ENCODE measurements around the gene MYL11.

The MYL11 gene

DNA sequence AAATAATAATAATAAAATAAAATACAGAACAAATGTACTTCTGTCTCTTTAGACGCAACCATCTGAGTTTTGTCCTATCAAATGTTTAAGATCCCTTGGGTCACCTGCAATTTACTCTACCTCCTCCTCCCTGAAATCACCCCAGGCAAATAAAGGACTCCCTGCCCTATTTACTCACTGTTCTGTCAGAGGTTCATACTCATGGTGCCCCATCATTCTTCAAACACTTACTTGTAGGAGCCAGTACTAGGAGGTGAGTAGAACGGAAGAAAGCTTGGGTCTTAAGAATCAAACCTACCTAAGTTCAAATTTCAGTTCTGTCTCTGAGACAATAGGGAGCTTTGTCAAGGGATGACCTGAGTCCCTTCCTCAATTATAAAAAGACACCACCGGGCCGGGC lies 8.1 kb upstream of the MYL11 start:
- Histone ChIP-seq H3K9me3 (ENCODE audit: control insufficient read depth, low read length) (no peaks in the 10 kb centered on the region), H3K4me3 (ENCODE audit: low read length) (peak overlapping the region; percentile 89), H3K36me3 (ENCODE audit: control insufficient read depth, insufficient read depth, low read length, severe bottlenecking) (peaks cover 25% of the 10 kb centered on the region), H3K4me1 (ENCODE audit: control insufficient read depth, insufficient read depth, low read length) (peaks cover 21% of the 10 kb centered on the region), H3K9ac (ENCODE audit: low read length) (no peak overlapping the region), H3K27me3 (replicated peaks; ENCODE audit: control insufficient read depth, insufficient read depth, low read length) (no peaks in the 10 kb centered on the region)
- no peak for DNase-seq (ENCODE audit: low read depth)

DNA sequence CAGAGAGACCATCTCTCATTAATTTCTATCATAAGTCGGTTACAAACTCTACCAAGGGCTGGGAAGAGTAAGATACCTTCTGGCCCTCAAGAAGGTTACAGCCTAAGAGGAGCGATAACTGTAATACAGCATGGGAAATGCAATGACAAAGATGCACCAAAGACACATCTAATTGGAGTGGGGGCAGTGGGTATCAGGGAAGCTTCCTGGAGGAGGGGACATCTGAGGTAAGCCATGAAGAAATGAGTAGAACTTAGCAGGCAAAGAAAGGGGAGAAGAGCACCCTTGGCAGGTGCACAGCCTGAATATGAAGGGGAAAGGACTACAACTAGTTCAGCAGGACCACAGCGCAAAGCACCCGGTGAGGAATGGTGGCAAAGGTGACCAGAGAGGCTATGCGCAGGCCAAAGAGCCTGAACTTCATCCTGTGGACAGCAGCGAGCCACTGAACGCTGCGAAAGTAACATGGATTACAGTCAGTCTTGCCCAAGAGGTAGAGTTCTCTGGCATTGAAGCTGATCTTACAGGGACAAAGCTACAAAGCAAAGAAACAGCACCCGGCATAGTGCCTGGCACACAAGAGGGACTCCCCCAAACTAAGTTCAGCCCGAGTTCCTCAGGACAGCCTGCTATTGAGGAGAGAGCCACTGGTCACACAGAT lies 7.1 kb upstream of the MYL11 start:
- no peaks in the 10 kb centered on the region for H3K27me3 ChIP-seq (replicated peaks; ENCODE audit: control insufficient read depth, insufficient read depth, low read length)
- H3K9me3 ChIP-seq (ENCODE audit: control insufficient read depth, low read length), result no peaks in the 10 kb centered on the region
- DNase-seq (ENCODE audit: low read depth), result no peak
- peak overlapping the region; percentile 89 for H3K4me3 ChIP-seq (ENCODE audit: low read length)
- H3K36me3 ChIP-seq (ENCODE audit: control insufficient read depth, insufficient read depth, low read length, severe bottlenecking), result peaks cover 21% of the 10 kb centered on the region
- peaks cover 21% of the 10 kb centered on the region for H3K4me1 ChIP-seq (ENCODE audit: control insufficient read depth, insufficient read depth, low read length)
- H3K9ac ChIP-seq (ENCODE audit: low read length), result peak overlapping the region; percentile 77

DNA sequence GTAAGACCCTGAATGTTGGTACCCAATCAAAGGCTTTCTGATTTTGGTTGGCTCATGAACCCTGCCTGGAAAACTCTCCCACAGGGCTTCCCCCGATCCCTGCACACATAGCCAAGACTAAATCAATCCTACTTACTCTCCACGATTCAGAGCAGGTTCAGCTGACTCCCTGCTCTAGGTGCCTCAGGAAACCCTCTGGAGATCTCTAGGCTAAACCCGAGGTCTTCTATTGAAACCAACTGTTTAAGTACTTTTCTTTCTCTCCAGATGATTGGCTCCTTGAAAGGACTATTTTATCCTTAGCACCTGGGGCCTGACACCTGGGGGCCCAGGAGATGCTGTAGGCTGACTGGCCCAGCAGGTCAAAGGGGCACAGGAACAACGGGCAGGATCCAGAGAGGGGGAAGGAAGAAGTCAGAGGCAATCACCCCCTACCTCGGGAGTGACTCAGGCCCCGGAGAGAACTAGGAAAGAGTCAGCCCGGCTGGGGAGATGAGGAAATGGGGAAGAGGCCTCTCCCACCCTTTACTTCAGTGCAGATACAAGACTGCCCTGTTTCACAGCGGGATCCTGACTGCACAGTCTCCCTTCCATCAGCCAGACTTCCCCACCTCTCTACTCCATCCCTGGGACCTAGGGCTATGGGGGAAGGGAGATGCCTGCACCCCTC lies 6.3 kb upstream of the MYL11 start:
- Histone ChIP-seq H3K27me3 (replicated peaks; ENCODE audit: control insufficient read depth, insufficient read depth, low read length) (no peaks in the 10 kb centered on the region), H3K4me1 (ENCODE audit: control insufficient read depth, insufficient read depth, low read length) (peaks cover 21% of the 10 kb centered on the region), H3K36me3 (ENCODE audit: control insufficient read depth, insufficient read depth, low read length, severe bottlenecking) (peaks cover 15% of the 10 kb centered on the region), H3K4me3 (ENCODE audit: low read length) (peak overlapping the region; percentile 89), H3K9me3 (ENCODE audit: control insufficient read depth, low read length) (no peaks in the 10 kb centered on the region), H3K9ac (ENCODE audit: low read length) (peak overlapping the region; percentile 77)
- DNase-seq (ENCODE audit: low read depth), result peak; percentile 81

DNA sequence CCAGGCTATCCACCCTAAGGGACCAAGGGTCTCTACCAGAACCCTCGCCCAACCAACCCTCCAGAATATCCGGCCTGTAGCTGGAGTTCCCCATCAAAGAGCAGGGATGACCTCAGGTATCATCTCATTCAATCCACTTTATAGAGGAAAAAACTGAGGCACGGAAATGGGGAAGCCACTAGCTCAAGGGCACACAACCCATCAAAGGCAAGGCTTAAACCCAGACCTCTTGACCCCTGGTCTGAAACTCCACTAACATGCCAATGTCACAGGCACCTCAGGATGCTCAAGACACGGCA lies 5.9 kb upstream of the MYL11 start:
- peak overlapping the region; percentile 89 for H3K4me3 ChIP-seq (ENCODE audit: low read length)
- no peaks in the 10 kb centered on the region for H3K9me3 ChIP-seq (ENCODE audit: control insufficient read depth, low read length)
- DNase-seq (ENCODE audit: low read depth), result no peak
- peak overlapping the region; percentile 77 for H3K9ac ChIP-seq (ENCODE audit: low read length)
- peaks cover 21% of the 10 kb centered on the region for H3K4me1 ChIP-seq (ENCODE audit: control insufficient read depth, insufficient read depth, low read length)
- no peaks in the 10 kb centered on the region for H3K27me3 ChIP-seq (replicated peaks; ENCODE audit: control insufficient read depth, insufficient read depth, low read length)
- peaks cover 15% of the 10 kb centered on the region for H3K36me3 ChIP-seq (ENCODE audit: control insufficient read depth, insufficient read depth, low read length, severe bottlenecking)

DNA sequence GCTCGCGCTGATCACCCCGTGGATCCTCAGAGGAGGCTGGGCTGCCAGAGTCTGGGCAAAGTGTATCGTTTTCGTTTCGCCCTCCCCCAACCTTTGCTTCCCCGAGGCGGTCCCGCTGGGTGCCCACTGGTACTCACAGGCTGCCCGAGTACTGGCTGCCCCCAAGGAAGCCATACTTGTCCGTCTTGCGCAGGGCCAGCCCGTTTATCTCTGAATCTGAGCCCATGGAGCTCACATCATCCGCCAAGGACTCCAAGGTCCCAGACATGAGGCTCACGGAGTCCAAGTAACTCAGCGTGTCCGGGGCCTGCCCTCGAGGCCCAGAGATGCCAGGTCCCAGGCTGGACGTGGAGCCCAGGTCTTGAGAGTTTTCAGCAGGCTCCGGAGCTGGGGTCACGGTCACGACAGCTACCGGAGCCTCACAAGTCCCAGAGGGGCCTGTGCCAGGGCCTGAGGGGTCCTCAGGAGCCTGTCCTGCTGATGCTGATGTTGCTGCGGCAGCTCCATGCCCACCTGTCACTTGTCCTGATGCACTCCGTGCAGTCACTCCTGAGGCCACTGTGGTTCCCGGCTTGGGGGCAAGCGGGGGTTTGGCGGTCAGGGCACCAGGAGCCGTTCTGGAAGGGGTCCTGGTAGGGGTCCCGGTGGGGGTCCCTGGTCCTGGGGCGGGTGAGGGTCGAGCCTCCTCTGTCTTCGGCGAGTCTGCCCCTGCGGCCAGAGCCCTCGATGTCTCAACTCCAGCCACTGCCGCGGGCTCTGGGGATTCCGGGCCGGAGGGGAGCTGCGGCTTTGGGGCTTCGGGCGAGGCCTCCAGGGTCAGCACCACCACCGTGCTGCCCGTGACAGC lies 5.3 kb upstream of the MYL11 start:
- H3K4me3 ChIP-seq (ENCODE audit: low read length), result peak overlapping the region; percentile 89
- no peaks in the 10 kb centered on the region for H3K9me3 ChIP-seq (ENCODE audit: control insufficient read depth, low read length)
- DNase-seq (ENCODE audit: low read depth), result peak; percentile 49
- H3K9ac ChIP-seq (ENCODE audit: low read length), result peak overlapping the region; percentile 77
- no peaks in the 10 kb centered on the region for H3K27me3 ChIP-seq (replicated peaks; ENCODE audit: control insufficient read depth, insufficient read depth, low read length)
- peaks cover 21% of the 10 kb centered on the region for H3K4me1 ChIP-seq (ENCODE audit: control insufficient read depth, insufficient read depth, low read length)
- H3K36me3 ChIP-seq (ENCODE audit: control insufficient read depth, insufficient read depth, low read length, severe bottlenecking), result peaks cover 15% of the 10 kb centered on the region

DNA sequence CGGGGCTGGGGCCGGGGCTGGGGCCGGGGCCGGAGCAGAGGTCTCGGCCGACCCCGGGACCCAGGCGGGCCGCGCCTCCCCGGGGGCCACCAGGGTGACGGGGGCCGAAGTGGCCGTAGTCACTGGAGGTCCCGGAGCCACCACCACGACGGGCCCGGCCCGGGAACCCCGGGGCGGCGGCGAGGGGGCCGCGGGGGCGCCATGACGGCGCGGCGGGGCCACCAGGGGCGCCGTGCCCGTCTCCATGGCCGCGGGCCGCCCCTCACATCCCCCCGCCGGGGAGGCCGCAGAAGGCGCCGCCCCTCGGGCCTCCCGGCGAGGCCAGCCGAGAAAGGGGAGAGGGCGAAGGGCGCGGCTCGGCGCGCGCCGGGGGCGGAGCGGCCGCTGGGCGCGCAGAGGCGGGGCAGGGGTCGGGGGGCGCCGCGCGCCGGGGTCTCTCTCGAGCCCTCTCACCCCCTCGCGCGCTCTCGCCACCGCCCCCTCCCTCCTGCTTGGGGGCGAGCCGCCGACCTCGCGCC lies 4.6 kb upstream of the MYL11 start:
- Histone ChIP-seq H3K27me3 (replicated peaks; ENCODE audit: control insufficient read depth, insufficient read depth, low read length) (no peaks in the 10 kb centered on the region), H3K9me3 (ENCODE audit: control insufficient read depth, low read length) (no peaks in the 10 kb centered on the region), H3K9ac (ENCODE audit: low read length) (peak overlapping the region; percentile 77), H3K4me1 (ENCODE audit: control insufficient read depth, insufficient read depth, low read length) (peaks cover 21% of the 10 kb centered on the region), H3K36me3 (ENCODE audit: control insufficient read depth, insufficient read depth, low read length, severe bottlenecking) (peaks cover 8% of the 10 kb centered on the region), H3K4me3 (ENCODE audit: low read length) (peak overlapping the region; percentile 89)
- DNase-seq (ENCODE audit: low read depth), result no peak

DNA sequence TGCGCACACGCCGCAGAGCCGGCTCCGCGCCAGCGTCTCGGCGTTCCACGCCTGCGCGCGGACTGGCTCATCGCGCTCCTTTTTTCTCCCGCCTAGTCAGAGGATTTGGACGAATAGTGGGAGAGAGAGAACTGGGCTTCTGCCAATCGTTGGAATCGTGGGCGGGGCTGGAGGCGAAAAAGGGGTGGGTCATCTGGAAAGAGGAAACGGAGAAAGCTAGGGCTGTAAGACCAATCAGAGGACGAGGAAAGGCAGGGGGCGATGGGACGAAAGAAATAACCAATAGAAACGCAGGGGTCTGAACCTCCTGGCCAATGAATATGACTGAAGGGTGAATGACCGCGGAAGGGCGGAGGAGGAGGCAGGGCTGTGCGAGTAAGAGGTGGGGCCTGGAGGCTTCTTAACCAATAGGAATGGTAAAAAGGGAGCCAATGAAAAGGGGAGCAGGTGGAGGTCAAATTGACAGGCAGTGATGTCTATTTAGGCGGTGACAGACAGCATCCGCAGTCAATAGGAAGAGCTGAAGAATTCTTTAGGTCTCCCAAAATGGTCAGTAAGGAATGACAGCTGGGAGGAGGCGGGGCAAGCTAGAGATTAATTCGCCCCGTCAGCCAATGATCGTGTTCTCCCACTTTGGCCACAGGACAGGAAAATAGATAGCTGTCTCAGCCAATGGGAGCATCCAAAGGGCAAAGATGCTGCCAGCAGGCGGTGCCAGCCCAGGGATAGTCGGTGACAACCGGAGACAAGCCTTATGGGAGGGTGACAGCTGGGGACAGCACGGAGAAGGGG lies 4.0 kb upstream of the MYL11 start, which contains the start of gene TBC1D10B:
Gene TBC1D10B (minus strand): TSS at position 39 of the 792 bp plus-strand sequence. CDS start 311 bp downstream, outside the sequence.
- Histone ChIP-seq H3K4me3 (ENCODE audit: low read length) (peak within 1 kb of the TSS; percentile 89), H3K4me1 (ENCODE audit: control insufficient read depth, insufficient read depth, low read length) (peaks cover 21% of the 10 kb centered on the region), H3K9me3 (ENCODE audit: control insufficient read depth, low read length) (no peaks in the 10 kb centered on the region), H3K27me3 (replicated peaks; ENCODE audit: control insufficient read depth, insufficient read depth, low read length) (no peaks in the 10 kb centered on the region), H3K36me3 (ENCODE audit: control insufficient read depth, insufficient read depth, low read length, severe bottlenecking) (peaks cover 3% of the 10 kb centered on the region), H3K9ac (ENCODE audit: low read length) (peak within 1 kb of the TSS; percentile 87)
- DNase-seq (ENCODE audit: low read depth), result peak; percentile 100

DNA sequence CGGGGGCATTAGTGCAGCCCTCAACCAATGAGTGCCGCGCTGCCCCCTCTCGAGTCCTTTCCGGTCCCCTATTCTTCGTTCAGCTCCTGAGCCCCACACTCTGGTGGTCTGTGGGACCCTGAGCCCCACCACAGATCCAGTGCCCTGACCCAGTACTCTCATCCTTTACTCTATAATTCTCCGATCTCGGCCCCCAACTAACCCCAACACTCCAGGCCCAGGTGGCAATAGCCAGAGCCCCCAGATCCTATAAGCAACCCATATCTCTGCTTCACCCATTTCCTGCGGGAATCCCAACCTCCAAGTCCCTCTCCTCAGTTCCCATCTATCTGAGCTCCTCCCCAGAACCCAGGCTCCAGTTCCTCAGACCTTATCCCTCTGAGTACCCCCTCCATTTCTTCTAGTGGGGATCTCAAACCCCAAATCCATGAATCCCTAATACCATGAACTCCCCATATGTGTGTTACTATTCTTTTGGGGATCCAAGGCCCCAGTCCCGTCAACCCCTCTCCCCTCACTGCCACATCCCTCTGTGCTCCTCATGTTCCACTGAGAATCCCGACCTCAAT lies 3.3 kb upstream of the MYL11 start:
- no peak for DNase-seq (ENCODE audit: low read depth)
- Histone ChIP-seq H3K9ac (ENCODE audit: low read length) (peak overlapping the region; percentile 87), H3K9me3 (ENCODE audit: control insufficient read depth, low read length) (no peaks in the 10 kb centered on the region), H3K27me3 (replicated peaks; ENCODE audit: control insufficient read depth, insufficient read depth, low read length) (no peaks in the 10 kb centered on the region), H3K4me3 (ENCODE audit: low read length) (peak overlapping the region; percentile 79), H3K36me3 (ENCODE audit: control insufficient read depth, insufficient read depth, low read length, severe bottlenecking) (no peaks in the 10 kb centered on the region), H3K4me1 (ENCODE audit: control insufficient read depth, insufficient read depth, low read length) (peaks cover 21% of the 10 kb centered on the region)

DNA sequence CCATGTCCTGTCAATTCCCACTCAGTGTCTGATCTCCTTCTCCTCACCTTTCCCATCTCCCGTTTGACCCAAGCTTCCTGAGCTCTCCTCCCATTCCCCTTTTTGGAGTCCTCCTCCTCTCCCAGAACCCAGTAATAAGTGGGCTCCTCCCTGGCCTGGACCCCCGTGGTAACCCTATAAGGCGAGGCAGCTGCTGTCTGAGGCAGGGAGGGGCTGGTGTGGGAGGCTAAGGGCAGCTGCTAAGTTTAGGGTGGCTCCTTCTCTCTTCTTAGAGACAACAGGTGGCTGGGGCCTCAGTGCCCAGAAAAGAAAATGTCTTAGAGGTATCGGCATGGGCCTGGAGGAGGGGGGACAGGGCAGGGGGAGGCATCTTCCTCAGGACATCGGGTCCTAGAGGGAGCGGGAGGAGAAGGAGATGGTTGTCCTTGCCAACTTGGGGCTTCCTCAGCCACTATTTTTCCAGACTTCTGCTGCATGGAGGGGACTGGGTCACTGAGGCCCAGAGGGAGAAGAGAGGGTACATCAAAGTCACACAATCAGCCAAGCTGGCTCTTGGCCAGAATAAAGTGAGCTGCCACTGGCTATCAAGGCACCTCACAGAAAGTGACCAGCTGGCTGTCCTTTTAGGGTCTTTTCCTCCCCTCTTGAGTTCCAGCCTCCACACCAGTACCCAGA lies 2.4 kb upstream of the MYL11 start:
- H3K4me1 ChIP-seq (ENCODE audit: control insufficient read depth, insufficient read depth, low read length), result peaks cover 16% of the 10 kb centered on the region
- H3K4me3 ChIP-seq (ENCODE audit: low read length), result no peak overlapping the region
- H3K36me3 ChIP-seq (ENCODE audit: control insufficient read depth, insufficient read depth, low read length, severe bottlenecking), result no peaks in the 10 kb centered on the region
- no peak overlapping the region for H3K9ac ChIP-seq (ENCODE audit: low read length)
- DNase-seq (ENCODE audit: low read depth), result no peak
- no peaks in the 10 kb centered on the region for H3K9me3 ChIP-seq (ENCODE audit: control insufficient read depth, low read length)
- H3K27me3 ChIP-seq (replicated peaks; ENCODE audit: control insufficient read depth, insufficient read depth, low read length), result no peaks in the 10 kb centered on the region

DNA sequence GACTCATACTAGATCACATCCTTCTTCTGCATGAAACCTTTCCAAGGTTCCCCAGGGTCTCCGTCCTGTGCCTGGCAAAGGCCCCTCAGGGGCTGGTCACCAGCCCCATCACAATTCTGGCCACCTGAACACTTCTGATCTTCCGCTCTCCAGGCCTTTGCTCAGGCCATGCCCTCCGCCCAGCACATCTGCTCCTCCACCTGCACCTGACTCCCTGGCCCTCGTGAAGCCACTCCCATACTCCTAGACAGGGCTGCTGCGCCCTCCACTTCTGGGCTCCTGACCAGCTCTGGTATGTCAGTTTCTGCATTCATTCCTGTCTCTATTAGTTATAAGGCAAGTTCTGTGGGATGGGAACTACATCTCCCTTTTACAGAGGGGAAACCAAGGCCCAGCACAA lies 1.9 kb upstream of the MYL11 start:
- no peaks in the 10 kb centered on the region for H3K27me3 ChIP-seq (replicated peaks; ENCODE audit: control insufficient read depth, insufficient read depth, low read length)
- no peak for DNase-seq (ENCODE audit: low read depth)
- H3K4me1 ChIP-seq (ENCODE audit: control insufficient read depth, insufficient read depth, low read length), result peaks cover 14% of the 10 kb centered on the region
- H3K4me3 ChIP-seq (ENCODE audit: low read length), result no peak overlapping the region
- H3K9me3 ChIP-seq (ENCODE audit: control insufficient read depth, low read length), result no peaks in the 10 kb centered on the region
- H3K9ac ChIP-seq (ENCODE audit: low read length), result no peak overlapping the region
- no peaks in the 10 kb centered on the region for H3K36me3 ChIP-seq (ENCODE audit: control insufficient read depth, insufficient read depth, low read length, severe bottlenecking)

All from adipocyte (in vitro differentiated cells).